T-helper 1 cell treated with Interleukin-12 subunit alpha and Interleukin-12 subunit beta and Interleukin-4 antibody, amounts not matched to agents 30 μg/mL and 1 μg/mL, for 36 hours (primary cell): ENCODE measurements around the gene SV2B.

Experiments
- H3K27ac Mint-ChIP-seq: one replicate; pipeline ENCODE4 v1.8.0; 2021; ENCODE audit warnings: mild to moderate bottlenecking, mixed read lengths
- H3K27me3 Mint-ChIP-seq: one replicate; pipeline ENCODE4 v1.8.0; 2021; ENCODE audit warnings: low read depth, mixed read lengths
- H3K36me3 Mint-ChIP-seq: one replicate; pipeline ENCODE4 v1.8.0; 2021; ENCODE audit warnings: low read depth, mixed read lengths
- H3K4me1 Mint-ChIP-seq: one replicate; pipeline ENCODE4 v1.8.0; 2021; ENCODE audit warnings: low read depth, mixed read lengths
- H3K4me3 Mint-ChIP-seq: one replicate; pipeline ENCODE4 v1.8.0; 2021; ENCODE audit warnings: mild to moderate bottlenecking, moderate library complexity, mixed read lengths
- H3K9me3 Mint-ChIP-seq: one replicate; pipeline ENCODE4 v1.8.0; 2021; ENCODE audit warnings: mixed read lengths

SV2B gene

DNA sequence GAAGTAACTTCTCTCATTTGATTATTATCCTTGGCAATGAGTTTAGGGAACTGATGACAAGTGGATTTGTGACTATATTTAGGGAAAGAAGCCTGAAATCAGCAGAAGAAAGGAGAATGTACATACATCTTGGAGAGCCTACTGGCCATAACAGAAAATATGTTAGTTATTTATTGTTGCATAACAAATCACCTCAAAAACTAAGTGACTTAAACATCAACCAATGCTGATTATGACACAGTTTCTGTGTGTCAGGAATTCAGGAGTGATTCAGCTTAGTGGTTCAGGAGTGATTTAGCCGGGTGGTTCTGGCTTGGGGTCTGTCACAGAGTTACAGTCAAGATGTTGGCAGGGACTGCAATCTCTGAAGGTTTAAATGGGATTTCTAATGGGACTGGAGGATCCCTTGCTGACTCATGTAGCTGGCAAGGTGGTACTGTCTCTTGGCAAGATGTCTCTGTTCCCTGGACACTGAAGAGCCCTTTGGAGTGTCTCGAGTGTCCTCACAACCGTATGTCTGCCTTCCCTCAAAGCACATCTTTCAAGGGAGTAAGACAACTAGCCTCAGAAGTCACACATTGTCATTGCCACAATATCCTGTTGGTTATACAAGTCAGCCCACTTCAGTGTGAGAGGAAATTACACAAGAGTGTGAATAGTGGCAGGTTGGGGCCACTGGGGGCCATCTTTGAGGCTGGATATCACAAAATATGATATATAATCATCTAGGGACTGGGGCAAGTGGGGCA is 248.9 kb downstream of the SV2B start:
- Mint-ChIP-seq H3K36me3 (peaks cover 2% of the 10 kb centered on the region), H3K4me1 (peaks cover 13% of the 10 kb centered on the region), H3K27me3 (peaks cover 4% of the 10 kb centered on the region), H3K9me3 (peaks cover 4% of the 10 kb centered on the region), H3K4me3 (no peak overlapping the region), H3K27ac (no peak overlapping the region)
